ENCODE results near the gene PLAAT3.
"Not testable (repeated sequence)": the region's sequence is repeated elsewhere in the genome, so short reads cannot be mapped to it uniquely, and the experiment has no call there.

PLAAT3 gene

DNA sequence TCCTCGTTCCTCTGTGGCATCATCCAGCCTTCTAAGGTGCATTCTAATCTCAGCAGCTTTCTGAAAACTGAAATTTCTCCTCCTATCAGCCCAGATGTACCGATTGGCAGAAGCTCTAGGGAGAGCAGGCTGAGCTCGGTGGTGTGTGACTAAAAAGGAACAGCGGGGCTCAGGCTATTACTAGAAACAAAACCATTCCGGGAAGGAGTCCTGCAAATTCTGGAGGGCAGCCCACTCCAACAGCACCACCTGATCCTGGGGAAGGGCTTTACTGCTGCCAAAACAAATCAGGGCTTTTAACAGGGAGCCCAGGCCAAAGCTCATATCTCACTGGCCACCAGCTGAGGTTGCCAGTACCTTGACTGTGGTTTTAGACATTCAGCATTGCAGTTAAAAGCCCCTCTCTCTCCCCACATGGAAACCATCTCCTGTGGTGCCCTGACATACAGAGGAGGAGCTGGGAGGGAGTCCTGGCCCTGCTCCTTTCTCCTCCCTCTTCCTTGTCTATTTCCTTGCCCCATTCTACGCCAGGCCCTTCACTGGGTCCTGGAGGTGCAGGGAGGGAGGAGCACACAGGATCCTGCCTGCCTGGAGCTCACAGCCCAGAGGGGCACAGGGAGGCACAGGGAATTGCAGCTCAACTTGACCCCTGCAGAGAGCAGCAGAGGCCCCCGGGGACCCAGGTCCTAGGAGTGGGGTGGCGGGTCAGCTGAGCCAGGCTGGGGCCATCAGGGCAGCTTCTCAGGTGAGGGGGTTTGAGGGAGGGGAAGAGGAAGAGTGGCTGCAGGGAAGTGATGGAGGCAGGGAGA lies 76.7 kb downstream of the PLAAT3 start:
- Mint-ChIP-seq H3K4me1 (peaks cover 88% of the 10 kb centered on the region), H3K36me3 (ENCODE audit: insufficient read depth) (peaks cover 54% of the 10 kb centered on the region), H3K4me3 (peak overlapping the region; percentile 95), H3K27me3 (no peaks in the 10 kb centered on the region), H3K27ac (ENCODE audit: low read depth) (peak overlapping the region; percentile 92), H3K9me3 (no peaks in the 10 kb centered on the region)
- ATAC-seq (replicated peaks; ENCODE audit: extremely low read depth, poor library complexity, severe bottlenecking) = peak; percentile 21
- no peak for DNase-seq (ENCODE audit: low spot score in 2 of 2)

DNA sequence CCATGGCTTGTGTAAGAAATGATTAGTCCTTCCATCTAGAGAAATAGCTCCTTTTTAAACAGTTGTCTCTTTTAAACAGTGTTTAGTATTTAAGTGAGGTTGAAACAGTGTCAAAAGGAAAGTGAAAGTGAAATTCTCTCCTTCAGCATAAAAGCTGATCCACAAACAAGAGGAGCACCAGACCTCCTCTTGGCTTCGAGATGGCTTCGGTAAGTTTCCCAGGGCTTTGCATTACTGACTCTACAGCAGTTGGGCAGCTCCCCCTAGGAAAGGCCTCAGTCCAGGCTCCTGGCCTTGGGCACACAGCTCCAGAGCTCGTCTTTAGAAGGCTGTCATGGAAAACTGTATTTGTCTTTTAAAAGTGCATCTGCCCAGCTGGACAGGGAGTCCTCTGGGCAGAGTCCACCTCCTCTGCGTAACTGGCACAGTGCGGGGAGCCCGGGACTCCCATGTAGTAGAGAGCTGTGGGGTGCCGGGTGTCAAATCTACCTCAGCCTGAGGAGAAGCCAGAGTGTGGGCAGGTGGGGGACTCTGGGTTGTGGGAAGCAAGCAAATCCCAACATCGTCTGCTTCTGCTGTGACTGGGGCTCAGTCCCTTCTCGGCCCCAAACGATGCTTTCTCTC lies 77.5 kb downstream of the PLAAT3 start, which contains the start of gene PLAAT4:
Gene PLAAT4 (plus strand): TSS at position 140 of the 624 bp plus-strand sequence. CDS start 61 bp downstream, at position 201.
- ATAC-seq (replicated peaks; ENCODE audit: extremely low read depth, poor library complexity, severe bottlenecking) (peak; percentile 59), DNase-seq (ENCODE audit: low spot score in 2 of 2) (peak in 1 of 2 donors; percentile 48)
- Mint-ChIP-seq H3K4me1 (peaks cover 91% of the 10 kb centered on the region), H3K4me3 (peak within 1 kb of the TSS; percentile 95), H3K27me3 (no peaks in the 10 kb centered on the region), H3K36me3 (ENCODE audit: insufficient read depth) (peaks cover 52% of the 10 kb centered on the region), H3K9me3 (no peaks in the 10 kb centered on the region), H3K27ac (ENCODE audit: low read depth) (peak within 1 kb of the TSS; percentile 92)

DNA sequence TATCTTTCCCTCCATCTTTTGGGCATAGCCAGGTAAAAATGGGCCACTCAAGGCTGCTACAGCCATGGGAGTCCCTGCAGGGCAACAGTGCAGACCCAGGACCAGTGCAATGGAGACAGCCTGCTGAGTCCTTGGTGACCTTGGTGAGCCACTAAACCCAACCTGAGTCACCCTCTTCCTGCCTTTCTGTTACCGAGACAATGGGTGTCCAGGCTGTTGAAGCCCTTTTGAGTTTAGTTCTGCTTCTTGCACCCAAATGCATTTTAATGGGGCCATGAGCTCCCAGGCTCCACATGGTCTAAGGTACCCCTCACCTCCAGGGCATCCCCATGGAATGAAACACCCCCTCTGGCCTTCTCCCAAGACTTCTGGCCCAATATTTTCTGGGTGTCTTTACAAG lies 78.5 kb downstream of the PLAAT3 start:
- Mint-ChIP-seq H3K36me3 (ENCODE audit: insufficient read depth) (peaks cover 47% of the 10 kb centered on the region), H3K4me1 (peaks cover 92% of the 10 kb centered on the region), H3K4me3 (peak overlapping the region; percentile 95), H3K9me3 (no peaks in the 10 kb centered on the region), H3K27me3 (no peaks in the 10 kb centered on the region), H3K27ac (ENCODE audit: low read depth) (peak overlapping the region; percentile 92)
- ATAC-seq (replicated peaks; ENCODE audit: extremely low read depth, poor library complexity, severe bottlenecking) (no peak), DNase-seq (ENCODE audit: low spot score in 2 of 2) (no peak)

DNA sequence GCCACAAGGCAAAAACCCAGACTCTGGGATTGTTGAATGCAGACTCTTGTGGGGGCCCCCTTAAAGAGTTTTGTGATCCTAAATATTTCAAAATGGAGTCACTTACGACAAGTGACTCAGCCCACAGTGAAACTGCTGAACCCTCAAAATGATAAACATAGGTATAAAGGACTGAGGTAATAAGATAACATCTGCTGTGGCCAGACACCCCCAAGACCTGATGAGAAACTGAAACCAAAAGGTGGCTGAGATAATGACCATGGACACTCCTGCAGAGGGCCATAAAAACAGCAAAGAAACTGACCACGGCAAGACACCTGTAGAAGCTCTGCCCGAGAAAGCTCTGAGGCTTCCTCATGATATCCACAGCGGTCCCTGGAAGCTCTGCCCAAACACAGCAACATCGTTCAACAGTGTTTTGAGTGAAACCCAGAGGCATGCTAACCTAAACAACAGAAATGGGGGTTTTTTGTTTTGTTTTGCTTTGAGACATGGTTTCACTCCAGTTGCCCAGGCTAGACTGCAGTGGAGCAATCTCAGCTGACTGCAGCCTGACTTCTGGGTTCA lies 79.3 kb downstream of the PLAAT3 start:
- H3K27me3 Mint-ChIP-seq = no peaks in the 10 kb centered on the region
- peak overlapping the region; percentile 92 for H3K27ac Mint-ChIP-seq (ENCODE audit: low read depth)
- peaks cover 89% of the 10 kb centered on the region for H3K4me1 Mint-ChIP-seq
- peak overlapping the region; percentile 95 for H3K4me3 Mint-ChIP-seq
- peaks cover 41% of the 10 kb centered on the region for H3K36me3 Mint-ChIP-seq (ENCODE audit: insufficient read depth)
- DNase-seq (ENCODE audit: low spot score in 2 of 2) (peak in 1 of 2 donors; percentile 32), ATAC-seq (replicated peaks; ENCODE audit: extremely low read depth, poor library complexity, severe bottlenecking) (peak; percentile 20)
- H3K9me3 Mint-ChIP-seq = no peaks in the 10 kb centered on the region

DNA sequence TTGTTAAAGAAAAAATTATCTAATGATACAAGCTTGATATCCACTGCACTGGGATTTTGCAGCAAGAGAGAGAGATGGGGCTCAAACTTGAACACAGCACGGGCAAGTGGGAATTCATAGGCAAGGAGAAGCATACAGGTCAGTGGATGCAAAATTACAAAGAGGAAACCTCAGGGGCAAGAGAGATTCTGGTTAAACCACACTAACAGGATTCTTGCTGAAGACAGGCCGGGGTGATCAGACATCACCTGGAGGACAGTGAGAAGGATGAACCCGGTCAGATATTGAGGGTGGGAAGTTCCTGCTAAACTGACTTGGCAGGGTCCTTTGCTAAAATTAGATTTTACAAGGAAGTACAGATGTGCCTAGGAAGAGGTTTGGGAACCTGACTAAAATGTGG lies 80.2 kb downstream of the PLAAT3 start:
- H3K4me3 Mint-ChIP-seq = peak overlapping the region; percentile 57
- H3K9me3 Mint-ChIP-seq = no peaks in the 10 kb centered on the region
- ATAC-seq (replicated peaks; ENCODE audit: extremely low read depth, poor library complexity, severe bottlenecking) (no peak), DNase-seq (ENCODE audit: low spot score in 2 of 2) (no peak)
- no peaks in the 10 kb centered on the region for H3K27me3 Mint-ChIP-seq
- peaks cover 34% of the 10 kb centered on the region for H3K36me3 Mint-ChIP-seq (ENCODE audit: insufficient read depth)
- peak overlapping the region; percentile 92 for H3K27ac Mint-ChIP-seq (ENCODE audit: low read depth)
- peaks cover 89% of the 10 kb centered on the region for H3K4me1 Mint-ChIP-seq

DNA sequence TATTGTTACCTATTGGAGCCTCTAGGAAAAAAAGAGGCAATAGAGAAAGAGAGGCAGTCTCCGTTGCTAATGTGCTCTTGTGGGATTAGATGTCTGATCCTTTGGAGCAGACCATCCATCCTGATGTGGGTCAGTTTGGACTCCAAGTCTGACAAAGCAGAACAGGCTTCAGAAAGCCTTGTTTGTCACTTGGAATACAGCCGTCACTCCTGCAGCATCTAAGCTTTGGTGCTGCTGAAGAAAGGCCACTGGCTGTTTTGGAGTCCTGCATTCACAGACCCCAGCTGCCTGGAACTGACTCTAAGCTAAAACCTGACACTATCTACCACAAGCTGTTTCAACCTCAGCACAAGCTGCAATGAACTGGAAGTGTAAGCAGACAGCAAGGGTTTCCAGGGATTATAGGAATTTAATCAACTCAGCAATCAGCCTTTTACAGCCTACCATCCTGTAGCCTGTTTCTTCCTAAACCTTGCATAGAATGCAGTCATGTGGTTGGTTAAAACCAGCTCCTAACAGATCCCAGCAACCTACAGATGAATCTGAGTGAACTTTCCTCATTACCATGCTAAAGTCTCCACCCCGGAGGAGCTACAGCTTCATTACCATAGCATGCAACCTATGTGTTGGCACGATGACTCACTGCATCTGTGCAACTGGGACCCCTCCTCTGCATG lies 81.3 kb downstream of the PLAAT3 start:
- H3K36me3 Mint-ChIP-seq (ENCODE audit: insufficient read depth) = peaks cover 26% of the 10 kb centered on the region
- H3K4me3 Mint-ChIP-seq = peak overlapping the region; percentile 57
- peak overlapping the region; percentile 90 for H3K27ac Mint-ChIP-seq (ENCODE audit: low read depth)
- DNase-seq (ENCODE audit: low spot score in 2 of 2) = no peak
- H3K4me1 Mint-ChIP-seq = peaks cover 81% of the 10 kb centered on the region
- no peaks in the 10 kb centered on the region for H3K27me3 Mint-ChIP-seq
- H3K9me3 Mint-ChIP-seq = no peaks in the 10 kb centered on the region
- no peak for ATAC-seq (replicated peaks; ENCODE audit: extremely low read depth, poor library complexity, severe bottlenecking)

DNA sequence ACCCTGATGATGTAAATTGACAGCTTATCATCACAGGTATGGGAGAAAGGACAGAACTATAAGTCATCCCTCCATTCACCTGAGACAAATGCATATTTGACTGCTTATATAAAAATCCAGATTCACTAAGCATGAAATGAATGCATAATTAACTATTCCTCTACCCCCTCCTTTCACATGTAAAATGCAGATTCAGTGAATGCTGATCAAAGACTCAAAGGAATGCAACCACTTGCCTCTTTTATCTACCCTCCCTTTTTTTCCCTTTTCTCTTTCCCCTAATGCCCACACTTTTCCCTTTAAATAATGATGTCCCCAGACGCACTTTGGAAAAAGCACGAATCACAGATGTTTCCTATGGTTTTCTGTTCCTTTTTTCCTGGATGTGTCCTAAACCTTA lies 82.1 kb downstream of the PLAAT3 start:
- Mint-ChIP-seq H3K9me3 (no peaks in the 10 kb centered on the region), H3K4me1 (peaks cover 73% of the 10 kb centered on the region), H3K4me3 (peak overlapping the region; percentile 60), H3K27ac (ENCODE audit: low read depth) (peak overlapping the region; percentile 90), H3K36me3 (ENCODE audit: insufficient read depth) (peaks cover 20% of the 10 kb centered on the region), H3K27me3 (no peaks in the 10 kb centered on the region)
- no peak for ATAC-seq (replicated peaks; ENCODE audit: extremely low read depth, poor library complexity, severe bottlenecking)
- DNase-seq (ENCODE audit: low spot score in 2 of 2) = no peak

DNA sequence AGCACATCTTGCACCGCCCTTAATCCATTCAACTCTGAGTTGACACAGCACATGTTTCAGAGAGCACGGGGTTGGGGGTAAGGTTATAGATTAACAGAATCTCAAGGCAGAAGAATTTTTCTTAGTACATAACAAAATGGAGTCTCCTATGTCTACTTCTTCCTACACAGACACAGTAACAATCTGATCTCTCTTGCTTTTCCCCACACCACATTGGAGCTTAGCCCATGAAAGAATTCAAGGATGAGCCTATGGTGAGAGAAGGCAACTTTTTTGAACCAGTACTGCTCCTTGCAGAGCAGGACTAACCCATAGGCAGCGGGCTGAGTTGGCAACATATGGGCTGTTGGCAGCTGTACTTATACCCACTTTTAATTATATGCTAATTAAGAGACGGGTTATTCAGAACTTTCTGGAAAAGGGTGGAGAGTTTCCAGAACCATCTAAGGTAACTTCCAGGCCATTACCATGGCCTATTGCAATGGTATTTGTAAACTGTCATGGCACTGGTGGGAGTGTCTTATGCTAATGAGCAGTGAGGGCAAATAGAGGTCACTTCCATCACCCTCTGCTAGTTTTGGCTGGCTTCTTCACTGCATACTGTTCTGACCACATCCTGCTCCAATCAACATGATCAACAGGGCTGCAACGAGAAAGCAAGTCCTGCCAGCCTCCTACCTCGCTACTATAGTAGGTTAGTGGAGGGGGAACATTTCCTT lies 83.0 kb downstream of the PLAAT3 start:
- peak; percentile 95 for ATAC-seq (replicated peaks; ENCODE audit: extremely low read depth, poor library complexity, severe bottlenecking)

DNA sequence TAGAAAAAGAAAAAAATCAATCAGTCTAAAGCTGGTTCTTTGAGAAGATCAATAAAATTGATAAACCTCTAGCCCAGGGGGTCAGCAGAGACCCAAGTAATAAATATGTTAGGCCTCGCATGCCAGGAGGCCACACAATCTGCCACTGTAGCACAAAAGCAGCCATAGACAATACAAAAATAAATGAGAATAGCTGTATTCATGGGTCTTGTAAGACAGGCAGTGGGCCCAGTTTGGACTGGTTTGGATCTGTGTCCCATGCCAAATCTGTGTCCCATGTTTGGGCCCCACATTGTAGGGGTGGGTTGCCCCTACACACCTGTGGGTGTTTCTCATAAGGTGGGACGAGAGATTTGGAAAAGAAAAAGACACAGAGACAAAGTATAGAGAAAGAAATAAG lies 84.2 kb downstream of the PLAAT3 start:
- H3K9me3 Mint-ChIP-seq = no peaks in the 10 kb centered on the region
- no peaks in the 10 kb centered on the region for H3K27me3 Mint-ChIP-seq
- peak overlapping the region; percentile 26 for H3K4me3 Mint-ChIP-seq
- DNase-seq (ENCODE audit: low spot score in 2 of 2) (no peak), ATAC-seq (replicated peaks; ENCODE audit: extremely low read depth, poor library complexity, severe bottlenecking) (no peak)
- H3K4me1 Mint-ChIP-seq = peaks cover 53% of the 10 kb centered on the region
- peak overlapping the region; percentile 92 for H3K27ac Mint-ChIP-seq (ENCODE audit: low read depth)
- H3K36me3 Mint-ChIP-seq (ENCODE audit: insufficient read depth) = peaks cover 5% of the 10 kb centered on the region

More for the DNA sequence above, 83.0 kb downstream of the PLAAT3 start:
- DNase-seq (ENCODE audit: low spot score in 2 of 2) = peak in 1 of 2 donors; percentile 76
- Mint-ChIP-seq H3K4me1 (peaks cover 66% of the 10 kb centered on the region), H3K4me3 (peak overlapping the region; percentile 60), H3K27ac (ENCODE audit: low read depth) (peak overlapping the region; percentile 90), H3K36me3 (ENCODE audit: insufficient read depth) (peaks cover 12% of the 10 kb centered on the region)
- not testable (repeated sequence) for H3K9me3 Mint-ChIP-seq, H3K27me3 Mint-ChIP-seq

DNA sequence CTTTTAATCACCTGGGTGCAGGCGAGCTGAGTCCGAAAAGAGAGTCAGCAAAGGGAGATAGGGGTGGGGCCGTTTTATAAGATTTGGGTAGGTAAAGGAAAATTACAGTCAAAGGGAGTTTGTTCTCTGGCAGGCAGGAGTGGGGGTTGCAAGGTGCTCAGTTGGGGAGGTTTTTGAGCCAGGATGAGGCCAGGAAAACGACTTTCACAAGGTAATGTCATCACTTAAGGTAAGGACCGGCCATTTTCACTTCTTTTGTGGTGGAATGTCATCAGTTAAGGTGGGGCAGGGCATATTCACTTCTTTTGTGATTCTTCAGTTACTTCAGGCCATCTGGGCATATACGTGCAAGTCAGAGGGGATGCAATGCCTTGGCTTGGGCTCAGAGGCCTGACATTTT lies 84.9 kb downstream of the PLAAT3 start:
- Mint-ChIP-seq H3K4me1 (peaks cover 48% of the 10 kb centered on the region), H3K4me3 (peak overlapping the region; percentile 26), H3K27ac (ENCODE audit: low read depth) (peak overlapping the region; percentile 92)
- DNase-seq (ENCODE audit: low spot score in 2 of 2); H3K9me3 Mint-ChIP-seq; H3K27me3 Mint-ChIP-seq; ATAC-seq (replicated peaks; ENCODE audit: extremely low read depth, poor library complexity, severe bottlenecking); H3K36me3 Mint-ChIP-seq (ENCODE audit: insufficient read depth): not testable (repeated sequence)

DNA sequence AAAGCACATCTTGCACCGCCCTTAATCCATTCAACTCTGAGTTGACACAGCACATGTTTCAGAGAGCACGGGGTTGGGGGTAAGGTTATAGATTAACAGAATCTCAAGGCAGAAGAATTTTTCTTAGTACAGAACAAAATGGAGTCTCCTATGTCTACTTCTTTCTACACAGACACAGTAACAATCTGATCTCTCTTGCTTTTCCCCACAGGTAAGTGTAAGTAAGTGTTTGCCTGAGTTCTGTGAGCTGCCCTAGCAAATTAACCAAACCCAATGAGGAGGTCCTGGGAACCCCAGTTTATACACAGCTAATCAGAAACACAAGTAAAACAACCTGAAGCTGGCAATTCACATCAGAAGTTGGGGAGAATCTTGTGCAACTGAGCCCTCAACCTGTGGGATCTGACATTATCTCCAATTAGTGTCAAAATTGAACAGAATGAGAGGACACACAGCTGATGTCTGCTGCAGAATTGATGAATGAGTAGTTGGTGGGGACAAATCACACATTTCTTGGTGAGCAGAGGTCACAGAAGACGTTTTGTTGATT lies 85.4 kb downstream of the PLAAT3 start:
- not testable (repeated sequence) for H3K36me3 Mint-ChIP-seq (ENCODE audit: insufficient read depth); DNase-seq (ENCODE audit: low spot score in 2 of 2); H3K27me3 Mint-ChIP-seq; H3K4me3 Mint-ChIP-seq; ATAC-seq (replicated peaks; ENCODE audit: extremely low read depth, poor library complexity, severe bottlenecking); H3K9me3 Mint-ChIP-seq
- Mint-ChIP-seq H3K4me1 (peaks cover 42% of the 10 kb centered on the region), H3K27ac (ENCODE audit: low read depth) (peak overlapping the region; percentile 92)

DNA sequence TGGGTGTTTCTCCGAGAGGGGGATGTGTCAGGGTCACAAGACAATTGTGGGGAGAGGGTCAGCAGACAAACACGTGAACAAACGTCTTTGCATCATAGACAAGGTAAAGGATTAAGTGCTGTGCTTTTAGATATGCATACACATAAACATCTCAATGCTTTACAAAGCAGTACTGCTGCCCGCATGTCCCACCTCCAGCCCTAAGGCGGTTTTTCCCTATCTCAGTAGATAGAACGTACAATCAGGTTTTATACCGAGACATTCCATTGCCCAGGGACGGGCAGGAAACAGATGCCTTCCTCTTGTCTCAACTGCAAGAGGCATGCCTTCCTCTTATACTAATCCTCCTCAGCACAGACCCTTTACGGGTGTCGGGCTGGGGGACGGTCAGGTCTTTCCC lies 86.1 kb downstream of the PLAAT3 start:
- not testable (repeated sequence) for H3K27me3 Mint-ChIP-seq; H3K27ac Mint-ChIP-seq (ENCODE audit: low read depth); H3K36me3 Mint-ChIP-seq (ENCODE audit: insufficient read depth); H3K9me3 Mint-ChIP-seq; H3K4me3 Mint-ChIP-seq; ATAC-seq (replicated peaks; ENCODE audit: extremely low read depth, poor library complexity, severe bottlenecking); DNase-seq (ENCODE audit: low spot score in 2 of 2)
- H3K4me1 Mint-ChIP-seq = peaks cover 36% of the 10 kb centered on the region
